Measurements from ENCODE around the gene RNF149.
"Not testable (repeated sequence)": the region's sequence is repeated elsewhere in the genome, so short reads cannot be mapped to it uniquely, and the experiment has no call there.

The RNF149 gene

GRCh38 chr2:101330253-101330933, 21.9 kb upstream of the RNF149 start:
- no peak for DNase-seq

- DNase-seq, result no peak
Observed at GRCh38 chr2:101329026-101329425, 20.5 kb upstream of the RNF149 start.

GRCh38 chr2:101328474-101329007, 20.0 kb upstream of the RNF149 start:
- DNase-seq, result peak; percentile 46

- peak; percentile 95 for DNase-seq
Observed at GRCh38 chr2:101327863-101328394, 19.4 kb upstream of the RNF149 start.

- no peak for DNase-seq
Observed at GRCh38 chr2:101325425-101325824, 16.9 kb upstream of the RNF149 start.

GRCh38 chr2:101316568-101316967, 8.1 kb upstream of the RNF149 start:
- not testable (repeated sequence) for DNase-seq

- DNase-seq, result no peak
Observed at GRCh38 chr2:101311696-101312017, 3.2 kb upstream of the RNF149 start.

- DNase-seq, result no peak
Observed at GRCh38 chr2:101310834-101311695, 2.6 kb upstream of the RNF149 start.

GRCh38 chr2:101310090-101310833, 1.8 kb upstream of the RNF149 start:
- DNase-seq, result no peak

GRCh38 chr2:101307950-101308431, 510 bp downstream of the RNF149 start:
- DNase-seq, result peak; percentile 80

GRCh38 chr2:101307503-101307902, 998 bp downstream of the RNF149 start:
- no peak for DNase-seq

GRCh38 chr2:101306410-101306809, 2.1 kb downstream of the RNF149 start:
- no peak for DNase-seq

- no peak for DNase-seq
Observed at GRCh38 chr2:101305492-101306078, 2.9 kb downstream of the RNF149 start.

GRCh38 chr2:101305035-101305434, 3.5 kb downstream of the RNF149 start:
- DNase-seq, result no peak

- no peak for DNase-seq
Observed at GRCh38 chr2:101303688-101304087, 4.8 kb downstream of the RNF149 start.

GRCh38 chr2:101302016-101302415, 6.5 kb downstream of the RNF149 start:
- DNase-seq, result peak; percentile 25

GRCh38 chr2:101300836-101301235, 7.7 kb downstream of the RNF149 start:
- DNase-seq, result no peak

- DNase-seq, result no peak
Observed at GRCh38 chr2:101300164-101300563, 8.3 kb downstream of the RNF149 start.

- no peak for DNase-seq
Observed at GRCh38 chr2:101299604-101300003, 8.9 kb downstream of the RNF149 start.

- no peak for DNase-seq
Observed at GRCh38 chr2:101297383-101297782, 11.1 kb downstream of the RNF149 start.

GRCh38 chr2:101296371-101296770, 12.1 kb downstream of the RNF149 start:
- DNase-seq, result no peak

- DNase-seq, result no peak
Observed at GRCh38 chr2:101295895-101296294, 12.6 kb downstream of the RNF149 start.

- DNase-seq, result no peak
Observed at GRCh38 chr2:101294861-101295260, 13.6 kb downstream of the RNF149 start.

All from DMS53 (cell line).